Neuron (in vitro differentiated cells): ENCODE measurements around the gene MICOS13.

Source experiments
- H2AFZ ChIP-seq: one replicate; pipeline ENCODE4 v1.6.1; 2013; ENCODE audit warnings: low read depth, mild to moderate bottlenecking, inconsistent platforms, low read length, moderate library complexity
- H3K27me3 ChIP-seq: one replicate; pipeline ENCODE4 v1.6.1; 2013; ENCODE audit warnings: low read length; ENCODE audit not compliant: insufficient read depth
- H3K36me3 ChIP-seq: one replicate; pipeline ENCODE4 v1.6.1; 2013; ENCODE audit warnings: low read length; ENCODE audit not compliant: insufficient read depth
- H3K4me1 ChIP-seq: one replicate; pipeline ENCODE4 v1.6.1; 2013; ENCODE audit warnings: low read length; ENCODE audit not compliant: insufficient read depth
- H3K4me3 ChIP-seq: 2 replicates; pipeline ENCODE4 v1.5.1; 2013; ENCODE audit warnings: mild to moderate bottlenecking, low read length, moderate library complexity
- H3K9me3 ChIP-seq: one replicate; pipeline ENCODE4 v1.6.1; 2013; ENCODE audit warnings: low read length

Gene MICOS13

GRCh38 chr19:5676105-5676771, 4.1 kb downstream of the MICOS13 start:
- Histone ChIP-seq H3K36me3 (peaks cover 16% of the 10 kb centered on the region), H3K9me3 (no peaks in the 10 kb centered on the region)

DNA sequence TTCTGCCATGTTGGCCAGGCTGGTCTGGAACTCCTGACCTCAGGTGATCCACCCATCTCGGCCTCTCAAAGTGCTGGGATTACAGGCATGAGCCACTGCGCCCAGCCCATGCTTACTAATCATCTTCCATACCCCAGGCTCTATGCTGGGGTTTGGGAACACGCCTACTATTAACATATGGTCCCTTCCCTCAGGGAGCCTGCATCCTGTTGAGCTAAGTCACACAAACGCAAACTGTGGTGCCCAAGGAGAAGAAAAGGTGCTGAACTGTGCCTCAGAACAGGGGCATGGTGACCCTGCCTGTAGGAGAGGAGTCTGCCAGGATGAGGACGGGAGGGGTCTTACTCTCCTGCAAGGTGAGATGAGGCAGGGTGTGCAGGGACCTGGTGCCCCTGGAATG, 5.6 kb downstream of the MICOS13 start:
- Histone ChIP-seq H3K4me1 (peaks cover 5% of the 10 kb centered on the region), H3K27me3 (no peaks in the 10 kb centered on the region), H3K36me3 (peaks cover 19% of the 10 kb centered on the region), H3K9me3 (no peaks in the 10 kb centered on the region), H3K4me3 (no peak overlapping the region), H2AFZ (no peak overlapping the region)

More at GRCh38 chr19:5676105-5676771, 4.1 kb downstream of the MICOS13 start:
- H3K4me3 ChIP-seq, result no peak overlapping the region
- peaks cover 7% of the 10 kb centered on the region for H3K4me1 ChIP-seq
- no peak overlapping the region for H2AFZ ChIP-seq
- no peaks in the 10 kb centered on the region for H3K27me3 ChIP-seq

GRCh38 chr19:5673752-5674151, 6.6 kb downstream of the MICOS13 start:
- no peaks in the 10 kb centered on the region for H3K9me3 ChIP-seq
- H2AFZ ChIP-seq, result no peak overlapping the region
- peaks cover 29% of the 10 kb centered on the region for H3K36me3 ChIP-seq
- no peak overlapping the region for H3K4me3 ChIP-seq
- no peaks in the 10 kb centered on the region for H3K4me1 ChIP-seq
- H3K27me3 ChIP-seq, result no peaks in the 10 kb centered on the region

- Histone ChIP-seq H3K4me1 (no peaks in the 10 kb centered on the region), H3K27me3 (no peaks in the 10 kb centered on the region), H2AFZ (no peak overlapping the region), H3K4me3 (no peak overlapping the region), H3K36me3 (peaks cover 32% of the 10 kb centered on the region), H3K9me3 (no peaks in the 10 kb centered on the region)
These were observed 7.4 kb downstream of the MICOS13 start for GRCh38 chr19:5672708-5673459.

DNA sequence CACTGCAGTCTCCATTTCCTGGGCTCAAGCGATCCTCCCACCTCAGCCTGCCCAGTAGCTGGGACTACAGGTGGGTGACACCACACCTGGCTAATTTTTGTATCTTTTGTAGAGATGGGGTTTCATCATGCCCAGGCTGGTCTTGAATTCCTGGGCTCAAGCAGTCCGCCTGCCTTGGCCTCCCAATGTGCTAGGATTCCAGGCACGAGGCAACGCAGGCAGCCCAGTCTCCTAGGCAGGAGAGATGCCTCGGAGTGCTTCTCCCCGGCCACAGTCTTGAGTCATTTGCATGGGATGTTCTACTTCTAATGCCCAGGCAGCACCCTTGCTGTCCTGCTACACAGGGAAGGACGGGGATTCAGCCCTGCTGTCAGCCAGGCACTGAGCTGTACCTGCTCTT, 8.7 kb downstream of the MICOS13 start:
- Histone ChIP-seq H3K4me3 (no peak overlapping the region), H3K36me3 (peaks cover 42% of the 10 kb centered on the region), H3K9me3 (no peaks in the 10 kb centered on the region), H3K27me3 (no peaks in the 10 kb centered on the region), H2AFZ (no peak overlapping the region), H3K4me1 (no peaks in the 10 kb centered on the region)

- peaks cover 62% of the 10 kb centered on the region for H3K36me3 ChIP-seq
- H3K4me1 ChIP-seq, result no peaks in the 10 kb centered on the region
- H3K27me3 ChIP-seq, result no peaks in the 10 kb centered on the region
- no peak overlapping the region for H3K4me3 ChIP-seq
- no peaks in the 10 kb centered on the region for H3K9me3 ChIP-seq
- no peak overlapping the region for H2AFZ ChIP-seq
These were observed 11.1 kb downstream of the MICOS13 start for GRCh38 chr19:5669212-5669611.

GRCh38 chr19:5667751-5668271, 12.5 kb downstream of the MICOS13 start:
- Histone ChIP-seq H3K36me3 (peaks cover 76% of the 10 kb centered on the region), H3K9me3 (no peaks in the 10 kb centered on the region), H3K4me1 (no peaks in the 10 kb centered on the region), H2AFZ (no peak overlapping the region), H3K4me3 (no peak overlapping the region), H3K27me3 (no peaks in the 10 kb centered on the region)

- Histone ChIP-seq H3K36me3 (peaks cover 81% of the 10 kb centered on the region), H3K4me3 (no peak overlapping the region), H2AFZ (no peak overlapping the region), H3K9me3 (no peaks in the 10 kb centered on the region), H3K4me1 (no peaks in the 10 kb centered on the region), H3K27me3 (no peaks in the 10 kb centered on the region)
These were observed 13.2 kb downstream of the MICOS13 start for GRCh38 chr19:5666921-5667610.

DNA sequence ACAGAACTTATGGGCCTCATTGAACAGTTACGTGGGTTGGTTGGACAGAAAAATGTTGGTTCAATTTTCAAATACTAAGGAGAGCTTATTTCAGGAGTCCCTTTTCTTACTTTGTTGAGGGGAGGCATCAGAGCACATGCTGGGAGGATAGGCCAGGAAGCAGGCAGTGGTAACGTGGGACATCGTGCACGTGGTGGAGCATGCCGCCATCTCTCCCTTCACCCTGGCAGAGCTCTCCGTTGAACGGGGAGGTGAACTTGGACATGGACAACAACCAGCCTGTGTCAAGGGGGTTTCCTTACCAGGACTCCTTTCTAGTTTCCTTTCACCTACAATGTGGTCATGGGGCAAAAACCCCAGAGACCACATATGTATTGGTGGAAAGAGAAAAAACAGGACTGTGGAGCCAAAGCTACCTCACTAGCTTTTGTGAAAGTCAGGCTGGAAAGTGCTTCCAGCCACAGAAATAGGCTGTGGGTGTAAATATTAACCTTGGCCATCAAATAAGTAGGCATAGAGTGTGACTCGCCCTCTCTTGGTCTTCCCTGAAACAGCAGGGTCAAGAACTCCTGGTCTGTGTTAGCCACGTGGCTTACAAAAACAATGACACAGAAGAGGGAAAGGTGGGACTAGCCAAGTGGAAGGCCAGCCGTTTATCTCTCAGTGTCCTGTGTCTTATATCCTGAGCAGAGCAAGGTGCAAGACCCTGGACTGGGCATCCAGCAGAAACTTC, 14.4 kb downstream of the MICOS13 start:
- no peaks in the 10 kb centered on the region for H3K9me3 ChIP-seq
- no peak overlapping the region for H2AFZ ChIP-seq
- no peaks in the 10 kb centered on the region for H3K4me1 ChIP-seq
- H3K36me3 ChIP-seq, result peaks cover 83% of the 10 kb centered on the region
- H3K4me3 ChIP-seq, result no peak overlapping the region
- H3K27me3 ChIP-seq, result no peaks in the 10 kb centered on the region

GRCh38 chr19:5664515-5664914, 15.8 kb downstream of the MICOS13 start:
- Histone ChIP-seq H3K27me3 (no peaks in the 10 kb centered on the region), H3K4me1 (no peaks in the 10 kb centered on the region), H3K4me3 (no peak overlapping the region), H3K9me3 (no peaks in the 10 kb centered on the region), H2AFZ (no peak overlapping the region), H3K36me3 (peaks cover 92% of the 10 kb centered on the region)

- Histone ChIP-seq H2AFZ (no peak overlapping the region), H3K9me3 (no peaks in the 10 kb centered on the region), H3K27me3 (no peaks in the 10 kb centered on the region), H3K4me3 (no peak overlapping the region), H3K4me1 (no peaks in the 10 kb centered on the region), H3K36me3 (peaks cover 90% of the 10 kb centered on the region)
These were observed 16.4 kb downstream of the MICOS13 start for GRCh38 chr19:5663904-5664303.

DNA sequence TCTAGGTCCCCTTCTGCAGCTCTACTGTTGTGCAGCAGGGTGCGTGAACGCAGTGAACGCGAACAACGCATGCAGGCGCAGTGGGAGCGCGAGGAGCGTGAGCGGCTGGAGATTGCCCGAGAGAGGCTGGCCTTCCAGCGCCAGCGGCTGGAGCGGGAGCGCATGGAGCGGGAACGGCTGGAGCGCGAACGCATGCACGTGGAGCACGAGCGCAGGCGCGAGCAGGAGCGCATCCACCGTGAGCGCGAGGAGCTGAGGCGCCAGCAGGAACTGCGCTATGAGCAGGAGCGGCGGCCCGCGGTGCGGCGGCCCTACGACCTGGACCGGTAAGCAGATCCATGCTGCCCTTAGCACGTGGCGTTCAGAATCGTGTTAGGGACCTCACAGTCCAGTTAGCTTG, 18.8 kb downstream of the MICOS13 start:
- Histone ChIP-seq H3K27me3 (no peaks in the 10 kb centered on the region), H2AFZ (no peak overlapping the region), H3K4me3 (no peak overlapping the region), H3K36me3 (peaks cover 87% of the 10 kb centered on the region), H3K4me1 (no peaks in the 10 kb centered on the region), H3K9me3 (no peaks in the 10 kb centered on the region)
